GM12892 (cell line): Measurements from ENCODE around the gene RPS6KA2.
"Not testable (repeated sequence)": the region's sequence is repeated elsewhere in the genome, so short reads cannot be mapped to it uniquely, and the experiment has no call there.

Source experiments
- DNase-seq: peaks from one replicate; pipeline ENCODE4 v3.0.0; 2011; ENCODE audit not compliant: insufficient read length
- FAIRE-seq: peaks from 2 replicates; lab custom pipeline; 2011; peaks lifted over from hg19 to GRCh38; lab: Jason Lieb, UNC
- POLR2A ChIP-seq: IDR thresholded peaks from 2 replicates; pipeline ENCODE4 v1.6.1; 2011; ENCODE audit warnings: low read depth, low read length, control low read depth
- POLR2AphosphoS5 ChIP-seq: IDR thresholded peaks from 2 replicates; pipeline ENCODE4 v1.6.1; 2011; ENCODE audit warnings: low read depth, low read length, control low read depth
- TAF1 ChIP-seq: IDR thresholded peaks from 2 replicates; pipeline ENCODE4 v1.6.1; 2011; ENCODE audit warnings: low read depth, mild to moderate bottlenecking, control low read depth, low read length, borderline replicate concordance

The RPS6KA2 gene

DNA sequence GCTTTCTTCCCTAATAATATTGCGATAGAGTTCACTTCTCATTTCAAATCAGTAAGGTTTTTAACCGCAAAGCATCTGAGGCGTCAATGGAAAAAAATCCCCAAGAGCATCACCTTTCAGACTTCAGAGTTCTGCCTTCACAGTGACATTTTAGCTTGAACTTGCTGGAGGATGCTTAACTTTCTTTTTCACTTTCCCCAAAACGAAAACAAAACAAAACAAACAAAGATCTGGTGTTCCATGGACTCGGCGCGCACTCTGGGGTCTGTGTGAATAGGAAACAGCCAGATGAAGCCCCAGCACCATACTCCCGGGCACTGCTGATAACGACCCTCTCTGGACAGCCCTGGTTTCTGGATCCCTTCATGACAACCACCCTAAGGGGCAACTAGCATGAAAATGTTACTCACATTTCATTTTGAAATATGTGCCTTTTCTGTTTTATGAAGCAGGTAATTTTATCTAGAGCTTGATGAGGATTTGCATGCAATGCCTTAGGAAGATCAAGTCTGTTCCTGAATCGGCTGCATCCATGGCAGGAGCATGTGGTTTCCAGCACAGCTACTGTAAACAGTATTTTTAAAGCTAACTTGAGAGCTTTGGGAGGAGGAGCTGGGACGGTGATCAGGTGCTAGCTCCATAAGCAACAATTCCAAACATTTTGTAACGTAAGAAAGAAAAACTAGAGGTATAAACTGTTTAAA, 85.0 kb downstream of the RPS6KA2 start:
- FAIRE-seq = no peak
- no peak for DNase-seq
- TF ChIP-seq POLR2AphosphoS5 (no peak), POLR2A (no peak), TAF1 (no peak)

DNA sequence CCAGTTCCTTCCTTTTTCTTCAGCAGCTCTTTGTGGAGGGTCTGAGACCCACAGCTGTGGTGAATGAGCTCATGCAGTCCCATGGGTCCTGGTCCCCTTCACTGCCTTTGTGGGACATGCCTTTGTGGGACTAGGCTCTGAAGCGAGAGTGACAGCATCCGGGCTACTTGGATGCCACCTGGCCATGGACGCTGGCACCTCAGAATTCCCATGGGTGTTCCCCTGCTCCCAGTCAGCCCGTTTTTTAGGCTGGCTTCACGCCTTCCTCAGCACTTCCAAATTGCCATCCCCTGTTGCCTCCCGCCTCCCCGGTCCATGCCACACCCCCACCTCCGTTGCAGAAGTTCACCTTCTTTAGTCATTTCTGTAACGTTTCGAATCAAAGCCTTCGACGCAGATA, 85.7 kb downstream of the RPS6KA2 start:
- DNase-seq = no peak
- FAIRE-seq = no peak
- TF ChIP-seq TAF1 (no peak), POLR2AphosphoS5 (no peak), POLR2A (no peak)

DNA sequence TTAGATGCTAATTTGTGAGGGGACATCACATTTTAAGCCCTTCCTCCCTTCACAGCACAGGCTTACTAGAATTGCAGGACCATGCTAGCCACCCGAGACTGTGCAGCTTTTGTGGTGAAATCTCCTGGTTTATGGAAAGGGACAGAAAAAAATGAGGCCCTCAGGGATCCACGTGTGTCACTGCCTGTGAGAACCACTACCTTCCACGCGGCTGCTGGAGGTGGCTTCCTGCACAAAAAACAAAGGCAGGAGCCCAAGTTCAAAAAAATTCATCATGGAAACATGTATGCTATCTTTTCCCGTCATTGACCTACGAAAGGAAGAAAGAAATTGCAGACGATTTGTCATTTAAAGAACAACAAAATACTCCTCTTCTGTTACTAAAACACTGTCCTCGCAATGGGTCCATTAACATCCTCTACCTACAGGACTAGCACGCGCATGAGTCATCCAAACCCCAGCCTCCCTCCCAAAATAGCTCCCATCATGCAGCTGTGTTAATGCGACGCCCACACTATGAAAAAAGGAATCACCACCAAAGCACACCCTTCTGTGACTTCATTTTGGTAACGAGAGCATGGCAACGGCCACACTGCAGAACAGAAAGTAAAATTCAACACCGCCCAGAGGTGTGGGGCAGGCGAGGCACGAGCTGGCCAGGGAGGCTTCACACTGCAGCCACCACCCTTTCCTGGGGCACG, 86.3 kb downstream of the RPS6KA2 start:
- TF ChIP-seq POLR2AphosphoS5 = no peak
- no peak for TF ChIP-seq TAF1
- TF ChIP-seq POLR2A = no peak
- DNase-seq (peak; percentile 37), FAIRE-seq (no peak)

DNA sequence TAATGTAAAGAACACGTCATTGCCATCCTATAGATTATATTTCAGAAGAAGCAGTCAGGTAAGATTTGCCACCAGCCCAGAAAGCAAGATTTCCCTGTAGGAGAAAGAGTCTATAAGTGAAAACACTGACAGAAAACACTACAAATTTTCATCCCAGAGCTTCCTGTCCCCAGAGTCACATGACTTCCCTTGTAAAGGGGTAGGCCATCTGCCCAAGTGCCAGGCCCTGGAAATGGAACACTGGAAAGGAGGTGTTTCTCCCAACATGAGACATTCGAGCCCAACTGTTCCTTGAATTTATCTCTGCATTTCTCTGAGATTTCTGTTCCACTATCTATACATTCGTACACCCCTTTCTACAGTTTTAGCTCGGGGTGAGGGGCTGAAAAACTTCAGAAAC, 87.5 kb downstream of the RPS6KA2 start:
- no peak for DNase-seq
- TF ChIP-seq POLR2A = no peak
- no peak for TF ChIP-seq POLR2AphosphoS5
- no peak for TF ChIP-seq TAF1
- FAIRE-seq = no peak

- FAIRE-seq, DNase-seq: not testable (repeated sequence)
Observed at GRCh38 chr6:166539011-166539385, 88.1 kb downstream of the RPS6KA2 start.

- FAIRE-seq = no peak
- no peak for DNase-seq
- TF ChIP-seq TAF1 (no peak), POLR2AphosphoS5 (no peak), POLR2A (no peak)
Observed at GRCh38 chr6:166538297-166539010, 88.6 kb downstream of the RPS6KA2 start.

DNA sequence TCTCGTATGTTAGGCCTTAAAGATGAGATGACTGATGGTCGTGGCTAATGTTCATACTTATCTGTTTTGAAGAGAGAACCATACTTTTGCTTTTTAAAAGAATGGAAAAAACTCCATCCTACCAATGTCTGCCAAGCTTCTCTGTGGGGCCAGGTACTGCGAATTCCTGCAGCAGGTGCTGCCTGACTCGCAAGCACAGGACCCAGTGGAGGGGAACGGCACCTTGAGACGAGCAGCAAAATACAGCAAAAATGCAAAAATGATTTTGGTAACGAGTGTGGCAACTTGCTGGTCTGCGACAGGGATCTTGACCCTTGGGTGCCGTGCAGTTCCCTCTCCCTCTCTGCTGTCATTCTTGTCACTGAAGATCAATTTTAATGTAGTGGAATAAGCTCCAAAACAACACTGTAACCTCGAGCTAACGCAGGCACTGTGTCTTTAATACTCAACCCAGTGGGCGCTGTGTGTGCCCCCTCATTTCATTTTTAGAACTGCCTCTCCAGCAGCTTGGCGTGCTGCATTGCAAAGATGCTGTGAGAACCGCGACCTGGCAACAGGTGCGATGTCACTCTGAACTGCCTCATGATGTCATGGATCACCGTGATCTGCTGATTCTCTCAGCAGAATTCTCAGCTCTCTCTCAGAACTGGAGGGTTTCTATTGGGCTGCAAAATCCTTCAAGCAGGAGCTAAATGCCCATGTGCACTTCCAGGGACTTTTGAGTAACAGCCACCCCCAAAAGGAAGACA, 92.2 kb downstream of the RPS6KA2 start:
- DNase-seq = no peak
- no peak for TF ChIP-seq TAF1
- no peak for TF ChIP-seq POLR2AphosphoS5
- TF ChIP-seq POLR2A = no peak
- FAIRE-seq = no peak

DNA sequence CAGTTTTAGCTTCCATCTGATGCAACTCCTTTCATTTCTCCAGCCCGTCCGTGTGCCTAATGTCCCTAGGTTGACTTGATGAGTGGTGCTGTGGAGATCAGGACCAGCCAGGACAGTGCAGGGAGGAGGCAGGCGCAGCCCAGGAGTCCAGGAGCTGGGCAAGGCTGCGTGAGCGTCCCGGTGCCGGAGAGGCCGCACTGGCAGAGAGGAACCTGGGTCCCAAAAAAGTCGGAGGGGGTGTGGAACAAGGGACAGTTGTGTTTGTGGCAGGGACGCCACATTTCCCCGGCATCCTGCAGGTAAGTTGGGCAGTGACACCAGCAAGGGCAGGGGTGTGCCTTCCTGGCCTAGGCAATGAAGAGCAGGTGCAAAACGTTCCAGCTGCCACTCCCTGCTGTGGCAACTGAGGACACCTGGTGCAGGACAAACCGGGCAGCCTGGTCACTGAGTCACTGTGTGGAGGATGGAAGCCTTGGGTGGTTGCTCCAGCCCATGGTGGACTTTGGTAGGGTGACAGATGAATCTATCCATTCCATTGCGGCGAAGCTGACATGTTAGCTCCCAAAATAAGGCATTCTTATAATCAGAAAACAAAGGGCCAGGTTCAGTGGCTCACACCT, 93.7 kb downstream of the RPS6KA2 start:
- no peak for FAIRE-seq
- TF ChIP-seq POLR2AphosphoS5 (no peak), TAF1 (no peak), POLR2A (no peak)
- DNase-seq = no peak

DNA sequence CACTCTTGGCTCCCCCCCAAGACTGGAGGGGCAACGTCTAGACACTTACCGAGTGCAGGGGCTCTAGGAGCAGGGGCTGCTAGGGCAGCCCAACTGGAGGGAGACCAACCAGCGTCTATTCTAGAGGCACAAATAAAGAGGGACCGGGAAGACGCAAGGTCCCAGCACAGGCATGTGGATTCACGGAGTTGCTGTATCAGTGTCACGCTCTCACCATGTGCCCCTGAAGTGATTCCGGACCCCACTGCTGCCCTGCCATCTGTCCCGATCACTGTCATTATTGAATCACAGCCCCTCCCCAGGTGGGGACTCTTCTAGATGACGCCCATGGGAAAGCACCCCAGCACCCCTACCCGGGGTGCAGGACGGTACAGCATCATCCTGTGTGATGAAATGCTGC, 94.7 kb downstream of the RPS6KA2 start:
- FAIRE-seq (no peak), DNase-seq (no peak)
- no peak for TF ChIP-seq POLR2AphosphoS5
- TF ChIP-seq POLR2A = no peak

DNA sequence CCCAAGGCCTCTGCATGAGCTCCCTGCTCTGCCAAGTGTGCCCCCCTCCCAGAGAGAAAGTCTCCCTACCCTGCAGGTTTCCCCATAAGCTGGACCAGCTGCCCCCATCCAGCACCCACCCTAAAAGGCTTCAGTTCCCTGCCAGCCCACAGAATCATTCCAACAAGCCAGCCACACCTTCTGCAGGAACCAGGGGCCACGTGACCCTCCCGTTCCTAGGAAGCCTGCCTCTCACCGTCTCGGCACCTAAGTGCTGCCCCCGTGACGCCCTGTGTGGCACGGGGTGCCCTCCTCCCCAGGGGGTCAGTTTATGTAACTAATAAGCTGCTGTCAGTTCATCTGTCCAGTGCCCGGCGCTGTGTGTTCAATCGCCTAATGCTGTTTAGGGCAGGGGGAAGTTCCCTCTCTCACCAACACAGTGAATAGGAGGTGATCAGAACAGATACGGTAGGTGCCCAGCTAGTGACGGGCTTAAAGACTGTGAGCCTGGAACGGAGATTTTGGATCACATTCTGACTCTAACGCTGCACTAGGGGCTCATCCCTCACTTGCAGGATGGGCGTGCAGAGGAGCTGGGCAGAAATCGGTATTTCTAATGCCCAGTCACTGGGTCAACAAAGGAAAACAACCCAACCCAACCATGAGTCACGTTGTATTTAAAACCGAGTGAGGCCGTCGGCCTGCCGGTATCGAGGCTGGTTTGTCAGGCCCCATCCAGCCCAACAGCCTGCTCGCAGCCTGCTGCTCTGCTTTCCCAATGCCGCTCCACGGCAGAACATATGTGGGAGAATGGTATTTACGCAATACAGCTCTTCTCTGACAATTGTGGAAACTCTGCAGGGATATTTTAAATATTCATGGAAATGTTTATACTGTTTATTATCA, 96.6 kb downstream of the RPS6KA2 start:
- no peak for TF ChIP-seq POLR2A
- no peak for TF ChIP-seq TAF1
- TF ChIP-seq POLR2AphosphoS5 = no peak
- FAIRE-seq (no peak), DNase-seq (no peak)
